ENCODE measurements around the gene ITGA5.

ITGA5 gene

GRCh38 chr12:54412786-54413185 lies 6.3 kb downstream of the ITGA5 start:
- in situ Hi-C loops (cut with MboI; ENCODE audit: low sequenced_read_pairs), result no loop called here

- in situ Hi-C loops (cut with MboI; ENCODE audit: low sequenced_read_pairs), result no loop called here
These were observed 6.7 kb downstream of the ITGA5 start for GRCh38 chr12:54412348-54412747.

- in situ Hi-C loops (cut with MboI; ENCODE audit: low sequenced_read_pairs), result no loop called here
These were observed 7.5 kb downstream of the ITGA5 start for GRCh38 chr12:54411391-54412241.

GRCh38 chr12:54409267-54409666 lies 9.8 kb downstream of the ITGA5 start:
- in situ Hi-C loops (cut with MboI; ENCODE audit: low sequenced_read_pairs), result no loop called here

GRCh38 chr12:54407183-54407905 lies 11.7 kb downstream of the ITGA5 start:
- in situ Hi-C loops (cut with MboI; ENCODE audit: low sequenced_read_pairs), result no loop called here

- in situ Hi-C loops (cut with MboI; ENCODE audit: low sequenced_read_pairs), result no loop called here
These were observed 13.5 kb downstream of the ITGA5 start for GRCh38 chr12:54405573-54405972.

GRCh38 chr12:54405106-54405505 lies 14.0 kb downstream of the ITGA5 start:
- in situ Hi-C loops (cut with MboI; ENCODE audit: low sequenced_read_pairs), result no loop called here

GRCh38 chr12:54404061-54405004 lies 14.7 kb downstream of the ITGA5 start:
- in situ Hi-C loops (cut with MboI; ENCODE audit: low sequenced_read_pairs), result loop anchor here (5.0 kb wide), 1 partner anchor 38 kb away; no protein-coding TSS in a partner anchor

GRCh38 chr12:54401119-54401518 lies 17.9 kb downstream of the ITGA5 start:
- in situ Hi-C loops (cut with MboI; ENCODE audit: low sequenced_read_pairs), result loop anchor here (5.0 kb wide), 1 partner anchor 41 kb away; no protein-coding TSS in a partner anchor

- in situ Hi-C loops (cut with MboI; ENCODE audit: low sequenced_read_pairs), result no loop called here
These were observed 19.9 kb downstream of the ITGA5 start for GRCh38 chr12:54398995-54399793.

- in situ Hi-C loops (cut with MboI; ENCODE audit: low sequenced_read_pairs), result no loop called here
These were observed 20.8 kb downstream of the ITGA5 start for GRCh38 chr12:54398218-54398617.

GRCh38 chr12:54397157-54397556 lies 21.9 kb downstream of the ITGA5 start:
- in situ Hi-C loops (cut with MboI; ENCODE audit: low sequenced_read_pairs), result no loop called here

- in situ Hi-C loops (cut with MboI; ENCODE audit: low sequenced_read_pairs), result no loop called here
These were observed 23.5 kb downstream of the ITGA5 start for GRCh38 chr12:54395545-54395944.

- in situ Hi-C loops (cut with MboI; ENCODE audit: low sequenced_read_pairs), result no loop called here
These were observed 24.1 kb downstream of the ITGA5 start for GRCh38 chr12:54394986-54395385.

- in situ Hi-C loops (cut with MboI; ENCODE audit: low sequenced_read_pairs), result no loop called here
These were observed 24.8 kb downstream of the ITGA5 start for GRCh38 chr12:54394281-54394719.

GRCh38 chr12:54393743-54394142 lies 25.3 kb downstream of the ITGA5 start:
- in situ Hi-C loops (cut with MboI; ENCODE audit: low sequenced_read_pairs), result no loop called here

- in situ Hi-C loops (cut with MboI; ENCODE audit: low sequenced_read_pairs), result no loop called here
These were observed 25.9 kb downstream of the ITGA5 start for GRCh38 chr12:54393207-54393609.

GRCh38 chr12:54392485-54393206 lies 26.4 kb downstream of the ITGA5 start:
- in situ Hi-C loops (cut with MboI; ENCODE audit: low sequenced_read_pairs), result no loop called here

Data from HL-60/S4 treated with phorbol 12-myristate 13-acetate at 8.2 ng/mL for 4 days and 3 days (cell line).